HUES48 (cell line): ENCODE results near the gene RACGAP1.

ENCODE experiments used
- H3K27ac ChIP-seq: one replicate; pipeline ENCODE4 v1.7.0; 2013; ENCODE audit warnings: low read depth, low read length, inconsistent platforms
- H3K27me3 ChIP-seq: 2 replicates; pipeline ENCODE4 v1.6.1; 2013; ENCODE audit warnings: mild to moderate bottlenecking, low read length; ENCODE audit not compliant: control insufficient read depth, insufficient read depth
- H3K36me3 ChIP-seq: 2 replicates; pipeline ENCODE4 v1.6.1; 2013; ENCODE audit warnings: low read length; ENCODE audit not compliant: control insufficient read depth, insufficient read depth
- H3K4me1 ChIP-seq: 2 replicates; pipeline ENCODE4 v1.6.1; 2013; ENCODE audit warnings: mild to moderate bottlenecking, low read length; ENCODE audit not compliant: control insufficient read depth, insufficient read depth
- H3K4me3 ChIP-seq: 2 replicates; pipeline ENCODE4 v1.5.1; 2013; ENCODE audit warnings: mild to moderate bottlenecking, low read depth, low read length
- H3K9ac ChIP-seq: 2 replicates; pipeline ENCODE4 v1.6.1; 2013; ENCODE audit warnings: mild to moderate bottlenecking, low read depth, low read length, moderate library complexity
- H3K9me3 ChIP-seq: 2 replicates; pipeline ENCODE4 v1.6.1; 2013; ENCODE audit warnings: low read length; ENCODE audit not compliant: control insufficient read depth, insufficient read depth

The RACGAP1 gene

DNA sequence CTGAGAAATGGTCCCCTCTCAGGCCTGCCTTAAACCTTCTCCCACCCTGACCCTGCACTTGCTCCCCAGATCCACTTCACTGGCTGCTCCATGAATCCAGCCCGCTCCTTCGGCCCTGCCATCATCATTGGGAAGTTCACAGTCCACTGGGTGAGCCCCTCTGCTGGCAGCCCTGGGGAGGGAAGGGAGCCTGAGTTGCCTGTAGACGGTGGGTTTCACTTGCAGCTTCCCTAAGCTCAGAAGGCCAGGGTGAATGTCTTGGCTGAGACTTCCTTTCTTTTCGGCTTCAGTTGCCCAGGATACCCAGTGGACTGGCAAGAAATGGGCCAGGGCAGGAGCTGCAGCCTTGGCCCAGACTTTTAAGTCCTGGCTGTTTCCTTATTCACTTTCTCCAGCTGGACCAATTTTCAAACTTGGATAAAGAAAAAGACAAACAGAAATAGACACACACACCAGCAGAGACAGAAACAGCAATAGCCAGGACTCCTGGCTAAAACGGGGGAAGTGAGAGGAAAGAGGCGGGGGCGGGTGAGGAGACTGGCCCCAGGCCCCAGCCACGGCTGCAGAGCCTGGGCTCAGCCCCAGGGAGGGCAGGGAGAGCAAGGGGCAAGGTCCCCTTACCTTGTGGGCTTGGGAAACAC, 50.5 kb downstream of the RACGAP1 start:
- H3K27ac ChIP-seq: no peak overlapping the region
- no peak overlapping the region for H3K9ac ChIP-seq
- H3K9me3 ChIP-seq: no peaks in the 10 kb centered on the region
- H3K4me3 ChIP-seq: no peak overlapping the region
- peaks cover 10% of the 10 kb centered on the region; the same call in 1 of the 2 replicates for H3K27me3 ChIP-seq
- no peaks in the 10 kb centered on the region for H3K36me3 ChIP-seq
- peaks cover 7% of the 10 kb centered on the region; the same call in 1 of the 2 replicates for H3K4me1 ChIP-seq

DNA sequence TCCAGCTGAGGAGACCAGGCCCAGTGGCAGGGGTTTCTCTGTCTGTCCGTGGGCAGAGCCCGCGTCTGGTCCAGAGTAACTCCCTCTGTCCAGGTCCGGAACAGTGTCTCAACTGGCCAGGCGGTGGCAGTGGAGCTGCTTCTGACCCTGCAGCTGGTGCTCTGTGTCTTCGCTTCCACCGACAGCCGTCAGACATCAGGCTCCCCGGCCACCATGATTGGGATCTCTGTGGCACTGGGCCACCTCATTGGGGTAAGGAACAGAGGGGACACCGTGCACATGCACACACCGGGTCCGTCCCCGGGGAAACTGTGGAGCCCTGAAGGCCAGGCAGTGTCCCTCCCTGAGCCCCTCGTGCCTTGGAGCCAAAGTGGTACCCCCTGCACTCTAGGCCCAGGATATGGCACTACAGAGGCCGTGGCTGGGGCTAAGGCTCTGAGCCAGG, 51.0 kb downstream of the RACGAP1 start:
- no peaks in the 10 kb centered on the region for H3K9me3 ChIP-seq
- peaks cover 13% of the 10 kb centered on the region for H3K27me3 ChIP-seq
- no peak overlapping the region for H3K27ac ChIP-seq
- no peak overlapping the region for H3K4me3 ChIP-seq
- no peak overlapping the region for H3K9ac ChIP-seq
- H3K36me3 ChIP-seq: no peaks in the 10 kb centered on the region
- peaks cover 7% of the 10 kb centered on the region; the same call in 1 of the 2 replicates for H3K4me1 ChIP-seq

DNA sequence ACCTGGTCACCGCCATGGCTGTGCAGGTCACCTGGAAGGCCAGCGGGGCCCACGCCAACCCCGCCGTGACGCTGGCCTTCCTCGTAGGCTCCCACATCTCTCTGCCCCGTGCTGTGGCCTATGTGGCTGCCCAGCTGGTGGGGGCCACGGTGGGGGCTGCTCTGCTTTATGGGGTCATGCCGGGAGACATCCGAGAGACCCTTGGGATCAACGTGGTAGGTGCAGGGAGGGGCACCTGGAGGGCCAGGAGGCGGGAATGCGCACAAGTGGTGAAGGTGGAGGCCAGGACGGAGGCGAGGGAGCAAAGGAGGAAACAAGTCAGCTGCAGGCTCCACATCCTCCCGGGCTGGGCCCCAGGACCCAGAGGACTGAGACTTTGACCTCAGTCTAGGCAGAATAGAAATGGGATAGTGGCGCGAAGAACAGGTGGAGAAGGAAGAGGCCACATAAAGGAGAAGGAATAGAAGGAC, 51.9 kb downstream of the RACGAP1 start:
- H3K4me1 ChIP-seq: no peaks in the 10 kb centered on the region
- H3K9ac ChIP-seq: no peak overlapping the region
- peaks cover 21% of the 10 kb centered on the region for H3K27me3 ChIP-seq
- no peaks in the 10 kb centered on the region for H3K36me3 ChIP-seq
- H3K27ac ChIP-seq: no peak overlapping the region
- H3K4me3 ChIP-seq: no peak overlapping the region
- H3K9me3 ChIP-seq: no peaks in the 10 kb centered on the region

DNA sequence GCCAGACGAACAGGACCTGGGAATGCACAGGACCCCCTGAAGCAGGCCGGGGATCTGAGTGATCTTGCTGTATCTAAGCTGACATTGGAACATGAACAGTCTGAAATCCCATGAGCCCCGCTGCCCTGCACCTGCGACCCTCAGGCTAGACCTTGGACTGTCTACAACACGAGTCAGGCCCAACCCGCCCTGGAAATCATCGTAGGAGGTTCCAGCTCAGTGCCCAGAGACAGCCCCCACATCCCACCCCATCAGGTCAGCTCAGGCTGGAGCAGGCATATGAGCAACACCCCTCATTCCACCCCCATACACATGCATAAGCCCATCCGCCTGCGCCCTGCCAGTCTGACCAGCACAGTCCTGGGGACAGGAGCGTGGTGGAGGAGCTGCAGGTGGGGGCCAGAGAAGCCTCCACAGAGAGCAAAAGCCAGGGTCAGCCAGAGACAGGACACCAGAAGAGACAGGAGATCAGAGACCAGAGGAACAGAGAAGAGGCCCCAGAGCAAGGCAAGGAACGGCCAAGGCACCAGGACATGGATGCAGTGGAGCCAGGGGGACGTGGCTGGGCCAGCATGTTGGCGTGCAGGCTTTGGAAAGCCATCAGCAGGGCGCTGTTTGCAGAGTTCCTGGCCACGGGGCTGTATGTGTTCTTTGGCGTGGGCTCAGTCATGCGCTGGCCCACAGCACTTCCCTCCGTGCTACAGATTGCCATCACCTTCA, 52.5 kb downstream of the RACGAP1 start, which contains the start of gene AQP6:
Gene AQP6 (plus strand): TSS at position 307 of the 720 bp plus-strand sequence. CDS start 227 bp downstream, at position 534.
- no peak within 1 kb of the TSS for H3K9ac ChIP-seq
- no peaks in the 10 kb centered on the region for H3K4me1 ChIP-seq
- no peak within 1 kb of the TSS for H3K27ac ChIP-seq
- no peak within 1 kb of the TSS for H3K4me3 ChIP-seq
- no peaks in the 10 kb centered on the region for H3K9me3 ChIP-seq
- no peaks in the 10 kb centered on the region for H3K36me3 ChIP-seq
- peaks cover 27% of the 10 kb centered on the region for H3K27me3 ChIP-seq

DNA sequence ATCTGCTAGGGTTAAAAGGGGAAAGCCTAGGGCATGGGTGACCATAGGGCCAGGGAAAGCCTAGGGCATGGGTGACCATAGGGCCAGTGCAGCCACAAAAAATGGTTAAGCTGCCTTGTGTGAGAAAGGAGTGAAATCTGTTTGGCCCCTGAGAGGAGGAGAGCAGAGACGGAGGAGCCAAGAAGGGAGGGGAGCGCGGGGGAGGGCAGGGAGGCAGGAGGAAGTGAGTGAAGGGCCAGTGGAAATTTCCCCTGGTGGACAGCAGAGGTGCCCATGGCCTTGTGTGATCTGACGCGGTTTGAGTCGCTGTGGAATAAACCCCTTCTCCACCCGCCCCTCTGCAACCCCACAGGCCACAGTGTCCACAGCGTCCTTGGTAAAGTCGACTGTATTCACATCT, 53.2 kb downstream of the RACGAP1 start:
- H3K27me3 ChIP-seq: peaks cover 31% of the 10 kb centered on the region
- H3K27ac ChIP-seq: no peak overlapping the region
- no peak overlapping the region for H3K9ac ChIP-seq
- H3K4me1 ChIP-seq: 0 out of 2 replicates have a peak, but pooled peaks cover 2% of the 10 kb centered on the region
- no peak overlapping the region for H3K4me3 ChIP-seq
- H3K9me3 ChIP-seq: no peaks in the 10 kb centered on the region
- H3K36me3 ChIP-seq: no peaks in the 10 kb centered on the region

DNA sequence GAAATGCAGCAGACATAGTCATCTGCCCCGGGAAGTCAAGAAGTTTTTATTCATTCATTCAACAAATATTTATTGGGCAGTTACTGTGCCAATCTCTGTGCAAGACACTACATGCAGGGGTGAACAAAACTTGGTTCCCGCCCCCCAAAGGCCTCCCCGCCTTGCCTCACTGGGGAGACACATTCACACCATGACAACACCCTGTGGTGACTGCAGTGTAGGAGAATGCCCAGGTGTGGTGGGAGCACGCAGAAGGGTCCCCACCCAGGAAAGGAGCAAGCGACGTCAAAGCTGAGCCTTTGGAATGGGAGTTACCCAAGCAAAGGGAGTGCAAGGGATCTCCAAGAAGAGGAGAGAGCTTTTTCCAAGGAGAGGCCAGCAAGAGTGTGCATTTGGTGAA, 54.2 kb downstream of the RACGAP1 start:
- Histone ChIP-seq H3K4me3 (no peak overlapping the region), H3K36me3 (no peaks in the 10 kb centered on the region), H3K9me3 (no peaks in the 10 kb centered on the region), H3K4me1 (peaks cover 7% of the 10 kb centered on the region; the same call in 1 of the 2 replicates), H3K27ac (no peak overlapping the region), H3K9ac (no peak overlapping the region), H3K27me3 (peaks cover 38% of the 10 kb centered on the region)

DNA sequence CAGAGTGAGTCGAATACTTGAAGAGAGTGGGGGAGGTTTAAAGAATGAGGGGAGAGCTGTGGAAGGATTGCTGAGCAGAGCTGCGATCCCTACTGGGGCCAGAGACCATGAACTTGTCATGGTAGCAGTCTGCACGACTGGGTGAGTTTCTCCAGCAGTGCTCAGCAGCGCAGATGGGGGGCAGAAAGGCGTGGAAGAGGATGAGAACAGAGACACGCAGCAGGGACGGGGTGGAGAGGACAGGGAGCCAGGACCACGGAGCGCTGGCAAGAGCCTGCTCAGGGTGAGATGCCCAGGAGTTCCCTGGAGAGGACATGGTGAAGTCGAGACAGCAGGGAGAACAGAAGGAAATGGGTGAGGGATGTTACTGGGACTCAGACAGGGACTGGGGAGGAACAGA, 54.6 kb downstream of the RACGAP1 start:
- Histone ChIP-seq H3K4me3 (no peak overlapping the region), H3K27ac (no peak overlapping the region), H3K4me1 (peaks cover 7% of the 10 kb centered on the region; the same call in 1 of the 2 replicates), H3K9me3 (no peaks in the 10 kb centered on the region), H3K27me3 (peaks cover 38% of the 10 kb centered on the region), H3K36me3 (no peaks in the 10 kb centered on the region), H3K9ac (no peak overlapping the region)

DNA sequence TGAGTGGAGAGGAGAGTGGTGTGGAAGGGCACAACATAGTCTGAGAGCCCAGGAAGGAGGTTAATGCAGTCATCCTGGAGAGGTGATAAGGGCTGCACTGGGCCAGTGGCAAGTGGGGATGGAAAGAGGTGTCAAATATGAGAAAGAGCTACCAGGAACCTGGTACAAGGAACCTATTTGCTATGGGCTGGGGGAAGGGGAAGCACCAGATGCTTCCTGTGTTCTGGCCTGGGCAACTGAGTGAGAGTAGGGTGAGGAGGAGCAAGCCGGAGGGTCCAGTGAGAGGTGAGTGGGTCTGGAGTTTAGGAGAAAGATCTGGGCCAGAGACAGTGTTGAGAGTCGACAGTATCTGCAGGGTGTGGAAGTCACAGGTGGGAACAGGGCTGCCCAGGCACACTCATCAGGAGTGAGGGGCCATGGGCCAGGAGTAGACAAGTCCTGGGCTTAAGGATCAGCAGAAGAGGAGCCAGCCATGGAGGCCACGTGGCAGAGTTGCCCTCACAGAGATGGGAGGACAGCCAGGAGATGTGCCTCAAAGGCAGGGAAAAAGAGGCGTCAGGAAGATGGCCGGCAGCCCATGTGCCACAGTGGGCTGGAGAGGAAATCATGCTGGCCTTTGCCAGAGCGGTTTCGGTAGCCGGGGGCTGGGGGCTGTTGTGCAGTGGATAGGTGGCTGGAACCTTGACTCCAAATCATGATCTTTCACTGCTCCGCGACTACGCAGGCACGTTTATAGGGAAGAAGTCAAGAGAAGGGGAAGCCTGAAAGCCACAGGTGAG, 55.5 kb downstream of the RACGAP1 start:
- H3K4me1 ChIP-seq: peaks cover 7% of the 10 kb centered on the region; the same call in 1 of the 2 replicates
- no peak overlapping the region for H3K27ac ChIP-seq
- H3K36me3 ChIP-seq: no peaks in the 10 kb centered on the region
- no peaks in the 10 kb centered on the region for H3K9me3 ChIP-seq
- H3K9ac ChIP-seq: no peak overlapping the region
- no peak overlapping the region for H3K4me3 ChIP-seq
- H3K27me3 ChIP-seq: peaks cover 41% of the 10 kb centered on the region

DNA sequence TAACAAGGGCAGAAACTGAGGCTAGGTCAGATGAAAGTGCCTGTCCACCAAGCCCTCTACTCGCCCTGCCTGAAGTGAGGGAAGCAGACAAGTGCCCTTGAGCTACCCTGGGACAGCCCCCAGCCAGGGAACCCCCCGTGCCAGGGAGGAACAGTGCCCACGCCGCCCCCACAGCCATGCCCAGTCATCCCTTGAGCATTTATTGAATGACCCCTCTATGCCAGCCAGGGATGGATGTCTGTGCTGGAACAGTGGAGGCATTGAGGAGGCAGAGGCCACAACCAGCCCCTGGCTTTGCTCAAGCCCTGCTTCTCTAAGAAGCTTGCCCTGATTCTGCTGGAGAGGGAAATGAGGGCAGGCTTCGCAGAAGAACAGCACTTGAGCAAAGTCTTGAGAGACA, 56.3 kb downstream of the RACGAP1 start:
- Histone ChIP-seq H3K4me3 (no peak overlapping the region), H3K4me1 (peaks cover 7% of the 10 kb centered on the region; the same call in 1 of the 2 replicates), H3K27me3 (peaks cover 49% of the 10 kb centered on the region), H3K9me3 (no peaks in the 10 kb centered on the region), H3K27ac (no peak overlapping the region), H3K9ac (no peak overlapping the region), H3K36me3 (no peaks in the 10 kb centered on the region)

DNA sequence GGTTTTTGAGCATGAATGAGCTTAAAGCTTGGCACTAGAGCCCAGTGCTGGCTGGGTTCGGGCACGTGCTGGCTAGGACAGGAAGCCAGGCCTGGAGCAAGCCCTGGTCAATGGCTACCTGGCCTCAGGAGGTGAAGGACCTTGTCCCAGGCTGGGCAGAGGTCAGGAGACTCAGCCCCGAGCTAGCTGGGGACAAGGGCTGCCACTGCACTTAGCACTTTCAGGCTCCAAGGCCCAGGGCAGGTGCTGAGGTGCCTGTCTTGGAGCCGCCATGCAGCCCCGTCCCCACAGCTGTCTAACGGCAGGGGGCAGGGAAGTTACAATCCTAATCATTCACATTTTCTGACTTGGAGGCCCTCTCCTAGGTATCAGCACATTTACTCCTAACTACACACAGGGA, 56.8 kb downstream of the RACGAP1 start:
- Histone ChIP-seq H3K4me1 (peaks cover 7% of the 10 kb centered on the region; the same call in 1 of the 2 replicates), H3K9me3 (no peaks in the 10 kb centered on the region), H3K9ac (no peak overlapping the region), H3K27me3 (peaks cover 54% of the 10 kb centered on the region), H3K4me3 (no peak overlapping the region), H3K36me3 (no peaks in the 10 kb centered on the region), H3K27ac (no peak overlapping the region)
